Smooth muscle cell (in vitro differentiated cells): ENCODE results near the gene CSAG1. TPM values are rescaled to one million over a fixed set of nuclear protein-coding genes. Genes with fewer than 3 reads are reported as not detected.
"Not testable (repeated sequence)": the region's sequence is repeated elsewhere in the genome, so short reads cannot be mapped to it uniquely, and the experiment has no call there.

Experiments used
- DNase-seq: peaks from one replicate; lab custom pipeline; 2025; ENCODE audit not compliant: unreplicated experiment; lab: John Stamatoyannopoulos, UW
- H2AFZ ChIP-seq: fragments of 200-600 bp; sonication (generic); 2 replicates; pipeline ENCODE4 v1.6.0; 2016; ENCODE audit warnings: antibody characterized with exemption, low read depth, mild to moderate bottlenecking
- H3F3A ChIP-seq: fragments of 200-600 bp; sonication (generic); 2 replicates; pipeline ENCODE4 v1.6.0; 2017; ENCODE audit warnings: antibody characterized with exemption, low read depth
- H3K27ac ChIP-seq: fragments of 200-600 bp; sonication (generic); 2 replicates; pipeline ENCODE4 v1.5.1; 2016; ENCODE audit warnings: low read depth, mild to moderate bottlenecking
- H3K27me3 ChIP-seq: fragments of 200-600 bp; sonication (generic); 2 replicates; pipeline ENCODE4 v1.6.1; 2016; ENCODE audit warnings: low read depth, mild to moderate bottlenecking
- H3K36me3 ChIP-seq: fragments of 200-600 bp; sonication (generic); 2 replicates; pipeline ENCODE4 v1.5.1; 2016; ENCODE audit warnings: low read depth
- H3K4me1 ChIP-seq: fragments of 200-600 bp; sonication (generic); 2 replicates; pipeline ENCODE4 v1.5.1; 2016; ENCODE audit warnings: low read depth
- H3K4me2 ChIP-seq: fragments of 200-600 bp; sonication (generic); 2 replicates; pipeline ENCODE4 v1.6.0; 2016; ENCODE audit warnings: mild to moderate bottlenecking
- H3K4me3 ChIP-seq: fragments of 200-600 bp; sonication (generic); 2 replicates; pipeline ENCODE4 v1.5.1; 2016; ENCODE audit warnings: mild to moderate bottlenecking
- H3K79me2 ChIP-seq: fragments of 200-600 bp; sonication (generic); 2 replicates; pipeline ENCODE4 v1.6.0; 2016; ENCODE audit warnings: low read depth, mild to moderate bottlenecking
- H3K9ac ChIP-seq: fragments of 200-600 bp; sonication (generic); 2 replicates; pipeline ENCODE4 v1.6.0; 2016; ENCODE audit warnings: low read depth
- H3K9me3 ChIP-seq: fragments of 200-600 bp; sonication (generic); replicated peaks from 2 replicates; pipeline ENCODE4 v1.5.1; 2016; ENCODE audit warnings: low read depth
- H4K20me1 ChIP-seq: fragments of 200-600 bp; sonication (generic); 2 replicates; pipeline ENCODE4 v1.6.0; 2016; ENCODE audit warnings: low read depth
- WGBS: methylation state at CpG from one replicate; pipeline ENCODE4 v1.1.7; 2016; ENCODE audit warnings: low lambda C conversion rate; 5-methylcytosine and 5-hydroxymethylcytosine counted together
- polyA plus RNA-seq: library from polyadenylated mRNA; unstranded; fragments of >200 nt; fragmentation: Nextera tagmentation; extraction: Ambion mirVana; gene quantifications from 2 replicates; pipeline ENCODE4 v1.2.1, GENCODE V29; 2016
- total RNA-seq: library from RNA; depleted of rRNA; stranded (reverse); fragments of >200 nt; gene quantifications from 2 replicates; pipeline ENCODE4 v1.2.3, GENCODE V29; 2014
- TF ChIP-seq, protein P1 (sequence below): fragments of 200-600 bp; sonication (generic); IDR thresholded peaks from 2 replicates; pipeline ENCODE4 v1.5.1; 2017; ENCODE audit warnings: borderline replicate concordance, mild to moderate bottlenecking, antibody characterized with exemption; ENCODE audit not compliant: insufficient read depth, poor library complexity, severe bottlenecking

CSAG1 gene
- total and polyA plus RNA-seq, 2 experiments from 2014 or later = not detected

- not testable (repeated sequence) for H3K4me2 ChIP-seq, H3K4me1 ChIP-seq, DNase-seq, H3K27ac ChIP-seq, H3K36me3 ChIP-seq, H3F3A ChIP-seq, H3K4me3 ChIP-seq, H2AFZ ChIP-seq, H3K27me3 ChIP-seq, H3K9me3 ChIP-seq, H4K20me1 ChIP-seq, H3K9ac ChIP-seq, H3K79me2 ChIP-seq
- no CpG with 5 or more reads among the region's 35 CpGs for whole genome bisulfite sequencing
Observed at GRCh38 chrX:152753686-152754650, 20.4 kb upstream of the CSAG1 start, which contains the start of gene MAGEA2. Gene MAGEA2 (minus strand): TSS chrX:152753842. CDS start chrX:152751363, 2,479 bp downstream.

GRCh38 chrX:152738560-152738959 lies 5.0 kb upstream of the CSAG1 start:
- Histone ChIP-seq H3K79me2 (no peaks in the 10 kb centered on the region), H3K4me3 (no peak overlapping the region), H3K9ac (no peak overlapping the region), H3K4me1 (no peaks in the 10 kb centered on the region), H3K9me3 (no peaks in the 10 kb centered on the region), H4K20me1 (no peaks in the 10 kb centered on the region), H3K27ac (no peak overlapping the region), H3K36me3 (no peaks in the 10 kb centered on the region), H3K4me2 (no peak overlapping the region), H3F3A (no peaks in the 10 kb centered on the region), H3K27me3 (no peaks in the 10 kb centered on the region), H2AFZ (no peak overlapping the region)
- 68% methylated on average over 5 of the region's 5 CpGs for WGBS
- DNase-seq = no peak
- TF ChIP-seq, protein P1, sequence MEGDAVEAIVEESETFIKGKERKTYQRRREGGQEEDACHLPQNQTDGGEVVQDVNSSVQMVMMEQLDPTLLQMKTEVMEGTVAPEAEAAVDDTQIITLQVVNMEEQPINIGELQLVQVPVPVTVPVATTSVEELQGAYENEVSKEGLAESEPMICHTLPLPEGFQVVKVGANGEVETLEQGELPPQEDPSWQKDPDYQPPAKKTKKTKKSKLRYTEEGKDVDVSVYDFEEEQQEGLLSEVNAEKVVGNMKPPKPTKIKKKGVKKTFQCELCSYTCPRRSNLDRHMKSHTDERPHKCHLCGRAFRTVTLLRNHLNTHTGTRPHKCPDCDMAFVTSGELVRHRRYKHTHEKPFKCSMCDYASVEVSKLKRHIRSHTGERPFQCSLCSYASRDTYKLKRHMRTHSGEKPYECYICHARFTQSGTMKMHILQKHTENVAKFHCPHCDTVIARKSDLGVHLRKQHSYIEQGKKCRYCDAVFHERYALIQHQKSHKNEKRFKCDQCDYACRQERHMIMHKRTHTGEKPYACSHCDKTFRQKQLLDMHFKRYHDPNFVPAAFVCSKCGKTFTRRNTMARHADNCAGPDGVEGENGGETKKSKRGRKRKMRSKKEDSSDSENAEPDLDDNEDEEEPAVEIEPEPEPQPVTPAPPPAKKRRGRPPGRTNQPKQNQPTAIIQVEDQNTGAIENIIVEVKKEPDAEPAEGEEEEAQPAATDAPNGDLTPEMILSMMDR = no peak

DNA sequence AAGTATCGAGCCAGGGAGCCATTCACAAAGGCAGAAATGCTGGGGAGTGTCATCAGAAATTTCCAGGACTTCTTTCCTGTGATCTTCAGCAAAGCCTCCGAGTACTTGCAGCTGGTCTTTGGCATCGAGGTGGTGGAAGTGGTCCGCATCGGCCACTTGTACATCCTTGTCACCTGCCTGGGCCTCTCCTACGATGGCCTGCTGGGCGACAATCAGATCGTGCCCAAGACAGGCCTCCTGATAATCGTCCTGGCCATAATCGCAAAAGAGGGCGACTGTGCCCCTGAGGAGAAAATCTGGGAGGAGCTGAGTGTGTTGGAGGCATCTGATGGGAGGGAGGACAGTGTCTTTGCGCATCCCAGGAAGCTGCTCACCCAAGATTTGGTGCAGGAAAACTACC lies 3.0 kb upstream of the CSAG1 start:
- H2AFZ ChIP-seq, DNase-seq, H3K4me2 ChIP-seq, H3F3A ChIP-seq, H3K79me2 ChIP-seq, H3K9ac ChIP-seq, H3K4me3 ChIP-seq, H3K4me1 ChIP-seq, H3K9me3 ChIP-seq, H3K27me3 ChIP-seq, H3K27ac ChIP-seq, H4K20me1 ChIP-seq, H3K36me3 ChIP-seq: not testable (repeated sequence)
- WGBS = 87% methylated on average over 12 of the region's 12 CpGs

GRCh38 chrX:152735860-152736511 lies 2.5 kb upstream of the CSAG1 start:
- no peaks in the 10 kb centered on the region for H3K27me3 ChIP-seq
- no peak overlapping the region for H3K9ac ChIP-seq
- no peak overlapping the region for H3K4me3 ChIP-seq
- WGBS = 87% methylated on average over 11 of the region's 12 CpGs
- no peak overlapping the region for H3K27ac ChIP-seq
- no peaks in the 10 kb centered on the region for H3K9me3 ChIP-seq
- no peaks in the 10 kb centered on the region for H4K20me1 ChIP-seq
- TF ChIP-seq, protein P1 = no peak
- DNase-seq = no peak
- no peaks in the 10 kb centered on the region for H3K36me3 ChIP-seq
- H3K4me1 ChIP-seq = no peaks in the 10 kb centered on the region
- no peaks in the 10 kb centered on the region for H3K79me2 ChIP-seq
- no peak overlapping the region for H2AFZ ChIP-seq
- no peak overlapping the region for H3K4me2 ChIP-seq
- no peaks in the 10 kb centered on the region for H3F3A ChIP-seq
